ENCODE data around the gene NSMCE4A. TPM values are rescaled to one million over a fixed set of nuclear protein-coding genes. Genes with fewer than 3 reads are reported as not detected.
"Not testable (repeated sequence)": the region's sequence is repeated elsewhere in the genome, so short reads cannot be mapped to it uniquely, and the experiment has no call there.

The NSMCE4A gene
- 30.3 TPM for total RNA-seq
- long read RNA-seq, transcript NSMCE4A-202 (11 exons, 1,394 nt), result major isoform, 32 of 55 reads
- long read RNA-seq, partial matches to known transcripts, result 7 of 55 reads
- long read RNA-seq, other reads (novel, unspliced or antisense), result 16 of 55 reads

DNA sequence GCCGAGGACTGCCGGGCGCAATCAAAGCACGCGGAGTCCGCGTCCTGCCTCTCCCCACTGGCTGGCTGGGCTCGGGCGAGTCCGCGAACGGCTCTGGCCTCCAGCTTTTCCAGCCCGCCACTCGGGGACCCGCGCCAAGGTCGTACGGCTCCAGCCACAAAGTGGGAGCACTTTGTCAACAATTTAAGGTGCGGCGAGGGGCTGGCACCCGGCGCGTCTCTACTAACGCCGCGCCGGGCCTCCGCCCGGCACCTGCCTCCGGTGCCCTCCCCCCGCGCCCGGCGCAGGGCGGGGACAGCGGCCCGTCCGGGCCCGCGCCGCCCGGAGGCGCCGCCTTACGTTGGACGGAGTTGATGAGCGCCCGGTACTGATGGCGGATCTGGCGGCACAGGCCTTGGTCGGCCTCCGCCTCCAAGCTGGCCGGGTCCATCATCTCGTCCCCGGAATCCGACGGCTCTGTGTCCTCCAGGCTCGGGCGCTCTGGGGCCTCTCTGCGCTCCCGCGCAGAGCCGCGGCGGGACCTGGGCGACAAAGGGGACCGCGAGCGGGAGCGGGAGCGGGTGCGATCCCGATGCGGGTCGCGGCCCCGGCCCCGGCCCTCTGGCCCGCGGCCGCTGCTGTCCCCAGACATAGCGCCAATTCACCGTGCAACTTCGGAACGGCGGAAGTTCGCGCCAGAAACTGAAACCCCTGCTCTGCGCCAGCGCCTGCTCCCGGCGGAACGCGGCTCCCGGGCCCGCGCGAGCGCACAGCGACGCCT is at the start of gene NSMCE4A:
TSS of gene NSMCE4A (minus strand) at position 683 of the 760 bp plus-strand sequence. CDS start at position 631, 52 bp downstream.
- ATAC-seq, result peak; percentile 95
- peak; percentile 90 for DNase-seq
- intact Hi-C loops (cut with micrococcal nuclease), result no loop called here

- DNase-seq; ATAC-seq; intact Hi-C loops (cut with micrococcal nuclease): not testable (repeated sequence)
These were observed 48.2 kb upstream of the NSMCE4A start for GRCh38 chr10:122023257-122023656.

DNA sequence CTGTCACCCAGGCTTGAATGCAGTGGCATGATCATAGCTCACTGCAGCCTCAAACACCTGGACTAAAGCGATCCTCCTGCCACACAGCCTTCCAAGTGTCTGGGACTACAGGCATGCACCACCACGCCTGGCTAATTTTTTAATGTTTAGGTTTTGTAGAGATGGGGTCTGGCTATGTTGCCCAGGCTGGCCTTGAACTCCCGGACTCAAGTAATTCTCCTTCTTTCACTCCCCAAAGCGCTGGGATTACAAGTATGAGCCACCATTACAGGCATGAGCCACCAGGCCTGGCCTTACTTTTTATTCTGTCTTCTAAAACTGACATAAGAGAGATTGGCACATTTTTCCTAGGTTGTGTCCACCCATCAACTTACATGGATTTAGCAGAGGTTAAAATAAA is 47.3 kb upstream of the NSMCE4A start:
- intact Hi-C loops (cut with micrococcal nuclease), result no loop called here
- DNase-seq (no peak), ATAC-seq (no peak)

DNA sequence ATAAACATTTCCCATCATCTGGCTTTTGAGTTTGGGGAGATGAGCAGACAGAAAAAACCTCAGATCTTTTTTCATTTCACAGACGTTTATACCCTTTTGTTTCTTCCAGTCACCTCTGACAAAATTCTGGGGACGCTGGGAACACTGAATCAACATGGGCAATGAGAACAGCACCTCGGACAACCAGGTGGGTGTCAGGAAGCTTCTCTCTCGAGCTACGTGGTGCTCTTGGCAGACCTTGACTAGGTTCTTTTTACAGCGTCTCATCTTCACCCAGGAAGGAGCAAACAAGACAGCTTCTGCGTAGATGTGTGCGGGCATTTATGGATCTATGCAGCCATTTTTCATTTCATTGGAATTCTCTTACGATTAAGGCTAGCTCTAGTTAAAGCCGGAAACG is 46.8 kb upstream of the NSMCE4A start:
- intact Hi-C loops (cut with micrococcal nuclease), result no loop called here
- DNase-seq (no peak), ATAC-seq (no peak)

DNA sequence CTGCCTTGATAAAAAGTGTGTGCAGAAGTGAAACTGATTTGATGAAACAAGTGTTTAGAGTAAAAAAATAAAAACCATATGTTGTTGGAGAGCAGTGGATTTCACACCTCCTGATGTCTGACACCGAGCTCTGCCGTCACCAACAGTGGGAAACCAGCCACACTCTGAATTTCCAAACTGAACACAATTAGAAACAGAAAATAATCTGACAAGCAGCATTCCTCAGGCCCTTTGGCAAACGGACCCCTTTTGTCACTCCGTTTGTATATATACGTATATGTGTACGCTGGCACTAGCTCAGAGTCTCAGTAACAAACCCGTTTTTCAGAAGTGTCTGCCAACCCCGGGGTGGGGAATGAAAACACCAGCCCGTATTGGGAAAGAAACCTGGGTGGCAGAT is 46.4 kb upstream of the NSMCE4A start:
- peak; percentile 31 for ATAC-seq
- intact Hi-C loops (cut with micrococcal nuclease), result no loop called here
- no peak for DNase-seq

DNA sequence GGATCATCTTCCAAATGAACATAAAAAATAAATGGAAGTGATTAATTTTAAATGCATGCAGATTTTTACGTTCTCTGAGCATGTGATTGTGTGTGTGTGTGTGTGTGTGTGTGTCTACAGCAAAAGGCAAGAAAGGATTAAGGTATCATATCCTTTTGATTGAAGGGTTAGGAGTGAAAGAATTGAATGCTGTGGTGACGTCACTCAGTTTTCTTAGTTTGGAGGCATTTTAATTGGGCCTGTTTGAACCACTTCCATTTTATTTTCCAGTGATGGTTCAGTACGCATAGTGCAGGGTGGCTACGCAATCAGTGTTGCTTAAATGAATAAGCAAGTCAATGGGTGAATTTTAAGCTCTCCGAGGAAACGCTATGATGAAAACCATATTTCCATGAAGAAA is 45.2 kb upstream of the NSMCE4A start:
- intact Hi-C loops (cut with micrococcal nuclease), result no loop called here
- DNase-seq (no peak), ATAC-seq (no peak)

GRCh38 chr10:122019414-122019975 is 44.5 kb upstream of the NSMCE4A start:
- intact Hi-C loops (cut with micrococcal nuclease), result no loop called here
- DNase-seq (peak; percentile 46), ATAC-seq (peak; percentile 36)

DNA sequence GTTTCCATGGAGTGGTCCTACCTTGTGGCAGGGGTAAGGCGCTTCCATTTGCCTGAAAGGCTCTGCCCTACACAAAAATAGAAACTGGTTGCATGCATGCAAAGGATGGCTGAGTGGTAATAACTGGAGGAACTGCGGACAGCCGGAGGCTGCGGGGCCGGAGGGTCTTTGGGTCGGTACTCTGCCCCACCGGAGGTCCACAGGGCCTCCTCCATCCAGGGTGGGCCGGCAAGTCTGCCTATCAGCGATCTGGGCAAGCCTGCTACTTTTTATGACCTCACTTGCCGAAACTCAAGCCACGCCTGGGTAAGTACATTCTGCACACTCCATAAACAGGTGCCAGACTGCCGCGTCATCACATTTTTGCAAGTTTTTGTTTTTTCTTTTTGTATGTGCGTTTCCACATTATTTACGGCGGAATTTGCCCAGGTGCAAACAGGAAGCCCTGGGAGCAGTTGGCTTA is 44.0 kb upstream of the NSMCE4A start:
- DNase-seq, result no peak
- peak; percentile 25 for ATAC-seq
- intact Hi-C loops (cut with micrococcal nuclease), result no loop called here

DNA sequence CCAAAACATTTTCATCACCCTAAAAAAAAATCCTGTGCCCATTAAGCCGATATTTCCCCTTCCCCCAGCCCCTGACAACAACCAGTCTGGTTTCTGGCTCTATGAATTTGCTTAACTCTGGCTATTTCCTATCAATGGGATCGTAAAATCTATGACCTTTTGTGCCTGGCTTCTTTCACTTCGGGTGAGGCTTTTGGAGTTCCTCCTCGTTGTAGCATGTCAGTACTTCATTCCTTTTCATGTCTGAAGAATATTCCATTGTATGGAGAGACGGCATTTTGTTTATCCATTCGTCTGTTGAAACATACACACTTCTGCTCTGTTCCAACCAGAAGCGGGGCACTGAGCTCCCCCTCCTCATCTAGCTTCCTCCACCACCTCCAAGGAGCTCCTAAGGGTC is 43.5 kb upstream of the NSMCE4A start:
- DNase-seq (no peak), ATAC-seq (no peak)
- intact Hi-C loops (cut with micrococcal nuclease), result no loop called here

DNA sequence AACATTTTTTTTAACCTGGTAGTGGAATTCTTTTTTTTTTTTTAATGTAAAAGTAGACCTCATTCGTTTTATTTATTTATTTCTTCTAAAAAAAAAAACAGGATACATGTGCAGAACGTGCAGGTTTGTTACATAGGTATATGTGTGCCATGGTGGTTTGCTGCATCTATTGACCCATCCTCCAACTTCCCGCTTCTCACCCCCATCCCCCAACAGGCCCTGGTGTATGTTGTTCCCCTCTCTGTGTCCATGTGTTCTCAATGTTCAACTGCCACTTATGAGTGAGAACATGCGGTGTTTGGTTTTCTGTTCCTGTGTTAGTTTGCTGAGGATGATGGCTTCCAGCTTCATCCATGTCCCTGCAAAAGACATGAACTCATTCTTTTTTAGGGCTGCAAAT is 42.9 kb upstream of the NSMCE4A start:
- DNase-seq; intact Hi-C loops (cut with micrococcal nuclease); ATAC-seq: not testable (repeated sequence)

- ATAC-seq, result peak; percentile 65
- intact Hi-C loops (cut with micrococcal nuclease), result no loop called here
- DNase-seq, result no peak
These were observed 39.7 kb upstream of the NSMCE4A start for GRCh38 chr10:122014652-122015248.

DNA sequence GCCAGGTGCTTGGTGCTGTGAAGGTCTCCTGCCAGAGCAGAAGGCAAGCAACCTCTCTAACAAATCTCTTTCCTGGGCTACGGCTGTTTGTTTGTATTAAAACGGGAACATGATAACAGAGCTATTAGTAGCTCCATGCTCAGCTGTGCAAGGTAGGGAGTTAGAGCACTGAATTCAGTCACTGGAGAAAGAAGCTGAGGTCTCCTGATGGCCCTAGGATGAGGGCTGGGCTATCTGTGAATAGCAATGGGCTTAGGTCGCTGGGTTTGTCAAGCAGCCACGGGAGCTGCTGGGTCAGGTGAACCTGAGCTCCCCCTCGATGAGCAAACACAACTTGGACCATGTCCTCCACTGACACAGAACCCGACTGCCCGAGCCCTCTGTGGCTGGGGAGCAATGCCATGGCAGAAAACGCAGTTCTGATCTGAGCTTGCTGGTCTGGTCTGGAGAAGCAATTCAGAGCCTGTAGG is 38.3 kb upstream of the NSMCE4A start:
- intact Hi-C loops (cut with micrococcal nuclease), result no loop called here
- ATAC-seq, result peak; percentile 86
- peak; percentile 44 for DNase-seq

DNA sequence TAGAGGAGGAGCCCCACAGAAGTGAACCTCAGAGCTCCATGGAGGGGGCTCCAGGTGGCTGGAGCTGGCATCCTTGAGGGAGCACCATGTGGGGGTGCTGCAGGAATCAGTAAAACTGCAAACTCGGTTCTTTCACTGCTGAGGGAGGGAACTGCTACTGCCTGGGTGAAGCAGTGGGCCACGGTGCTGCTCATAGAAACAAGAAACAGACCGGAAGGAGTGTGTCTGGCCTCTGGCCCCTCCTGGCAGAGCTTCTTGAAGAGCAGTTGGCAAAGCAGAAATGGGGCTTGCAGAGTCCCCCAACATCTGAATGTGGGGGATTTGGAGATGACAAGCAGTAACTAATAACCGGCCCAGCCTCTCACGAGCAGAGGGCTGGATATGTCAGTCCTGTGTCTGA is 37.7 kb upstream of the NSMCE4A start:
- intact Hi-C loops (cut with micrococcal nuclease), result no loop called here
- DNase-seq (no peak), ATAC-seq (peak; percentile 7)

- intact Hi-C loops (cut with micrococcal nuclease), result no loop called here
- ATAC-seq, result no peak
- DNase-seq, result no peak
These were observed 35.5 kb upstream of the NSMCE4A start for GRCh38 chr10:122010405-122011050.

GRCh38 chr10:122007415-122007814 is 32.4 kb upstream of the NSMCE4A start:
- no peak for DNase-seq
- no peak for ATAC-seq
- intact Hi-C loops (cut with micrococcal nuclease), result no loop called here

DNA sequence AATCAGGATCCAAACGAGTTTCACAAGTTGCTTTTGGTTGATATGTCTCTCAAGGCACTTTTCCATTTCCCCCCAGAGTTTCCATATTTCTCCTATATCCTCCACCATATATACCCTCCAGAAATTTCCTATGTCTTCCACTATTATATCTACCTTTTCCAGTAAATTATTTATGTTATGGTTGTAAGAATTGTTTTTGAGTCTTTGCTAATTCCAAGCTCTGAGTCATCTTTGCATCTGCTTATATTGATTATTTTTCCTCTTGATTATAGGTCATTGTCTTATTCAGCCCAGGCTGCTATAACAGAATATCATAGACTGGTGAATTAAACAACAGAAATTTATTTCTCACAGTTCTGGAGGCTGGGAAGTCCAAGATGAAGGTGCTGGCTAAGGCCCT is 26.7 kb upstream of the NSMCE4A start:
- ATAC-seq (no peak), DNase-seq (no peak)
- intact Hi-C loops (cut with micrococcal nuclease), result no loop called here

- intact Hi-C loops (cut with micrococcal nuclease), result no loop called here
- no peak for DNase-seq
- ATAC-seq, result peak; percentile 17
These were observed 24.3 kb upstream of the NSMCE4A start for GRCh38 chr10:121999301-121999700.

DNA sequence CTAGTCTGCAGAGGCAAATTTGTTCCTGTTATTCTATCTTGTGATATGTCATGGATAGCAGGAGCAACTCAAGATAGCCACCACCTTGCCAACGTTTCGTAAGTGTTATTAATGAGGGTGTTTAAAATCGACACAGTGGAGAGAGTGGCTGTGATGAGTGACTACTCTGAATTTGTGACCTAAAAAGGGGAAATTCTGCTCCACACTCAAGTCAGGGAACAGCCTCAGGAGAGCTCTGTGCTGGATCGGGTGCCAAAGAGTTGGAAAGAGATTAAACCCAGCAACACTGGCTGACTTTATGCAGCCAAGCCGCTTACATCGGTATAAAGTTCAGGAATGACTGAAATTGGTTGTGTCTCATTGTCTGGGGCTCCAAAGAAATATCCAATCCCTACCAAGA is 23.4 kb upstream of the NSMCE4A start:
- ATAC-seq (peak; percentile 32), DNase-seq (no peak)
- intact Hi-C loops (cut with micrococcal nuclease), result no loop called here

DNA sequence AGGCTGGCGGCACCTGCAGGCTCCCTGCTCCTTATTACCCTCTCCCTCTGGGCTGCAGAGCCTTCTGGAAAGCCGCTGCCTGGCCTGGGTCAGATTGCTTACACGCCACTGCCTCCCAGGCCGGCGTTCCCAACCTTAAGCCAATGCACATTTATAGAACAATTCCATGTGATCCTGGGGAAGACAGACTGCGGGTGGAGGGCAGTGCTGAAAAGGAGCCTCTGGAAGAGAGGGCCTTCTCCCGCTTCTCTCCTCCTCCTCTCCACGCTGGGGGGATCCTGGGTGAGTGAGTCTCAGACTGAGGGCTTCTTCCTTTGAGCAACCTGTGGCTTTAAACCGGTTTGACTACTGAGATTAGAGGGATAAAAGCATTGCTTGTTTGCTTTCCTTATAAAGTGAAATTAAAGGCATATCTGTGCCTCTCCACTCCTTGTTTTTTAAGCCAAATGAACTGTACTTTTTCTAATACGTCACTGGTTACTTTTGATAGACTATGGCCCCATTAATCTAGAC is 19.5 kb upstream of the NSMCE4A start:
- intact Hi-C loops (cut with micrococcal nuclease), result no loop called here
- peak; percentile 82 for ATAC-seq
- DNase-seq, result peak; percentile 82

Measured in left ventricle myocardium superior (tissue), 1 donor.